ENCODE data around the gene GAS2L1. TPM values are rescaled to one million over a fixed set of nuclear protein-coding genes. Genes with fewer than 3 reads are reported as not detected.
A peak's percentile ranks its signal among the peaks of the same experiment; 100 is the strongest.

GAS2L1 gene
- total RNA-seq, 1 experiment from 2014 or later: 8.0 TPM

- Histone ChIP-seq H3K79me2 (ENCODE audit: insufficient read depth, low read length) (no peaks in the 10 kb centered on the region), H2BK12ac (ENCODE audit: insufficient read length, low read depth, low read length) (no peak overlapping the region), H3K27me3 (ENCODE audit: insufficient read depth, low read length) (no peaks in the 10 kb centered on the region), H3T11ph (ENCODE audit: low read length) (no peak overlapping the region), H2AFZ (ENCODE audit: low read length) (no peak overlapping the region), H2BK5ac (ENCODE audit: insufficient read length, low read length) (no peak overlapping the region), H2BK15ac (ENCODE audit: low read depth, low read length) (no peak overlapping the region), H3K4me1 (ENCODE audit: insufficient read depth, low read length) (no peaks in the 10 kb centered on the region), H3K9ac (ENCODE audit: extremely low read depth, insufficient read length, low read length) (no peak overlapping the region), H3K27ac (ENCODE audit: insufficient read length, low read depth, low read length) (no peak overlapping the region), H3K23me2 (ENCODE audit: insufficient read length, low read depth, low read length, poor library complexity, severe bottlenecking) (no peaks in the 10 kb centered on the region), H4K8ac (replicated peaks; ENCODE audit: insufficient read length, low read depth, low read length) (no peak overlapping the region), H4K5ac (ENCODE audit: insufficient read length, low read depth, low read length) (no peak overlapping the region), H2BK20ac (ENCODE audit: low read depth, low read length, poor library complexity, severe bottlenecking) (no peak overlapping the region), H3K56ac (ENCODE audit: insufficient read length, low read depth, low read length) (no peak overlapping the region), H2BK120ac (ENCODE audit: low read depth, low read length, poor library complexity, severe bottlenecking) (no peak overlapping the region), H3K18ac (ENCODE audit: insufficient read length, low read depth, low read length) (no peak overlapping the region), H3K79me1 (ENCODE audit: insufficient read depth, low read depth, low read length, poor library complexity, severe bottlenecking) (no peaks in the 10 kb centered on the region), H3K14ac (ENCODE audit: insufficient read depth, low read length) (no peak overlapping the region), H3K4ac (ENCODE audit: low read depth, low read length) (no peak overlapping the region), H3K9me3 (ENCODE audit: control insufficient read depth, low read depth, low read length) (no peaks in the 10 kb centered on the region), H3K23ac (ENCODE audit: insufficient read length, low read depth, low read length) (no peak overlapping the region), H2AK5ac (ENCODE audit: insufficient read length, low read length) (no peak overlapping the region), H4K20me1 (ENCODE audit: control insufficient read depth, insufficient read depth, insufficient read length) (no peaks in the 10 kb centered on the region), H3K4me2 (ENCODE audit: insufficient read depth, insufficient read length, low read length) (no peak overlapping the region), H4K91ac (ENCODE audit: insufficient read length, low read depth, low read length) (no peak overlapping the region)
- Mint-ChIP-seq H3K27me3 (ENCODE audit: low read depth) (no peaks in the 10 kb centered on the region; the same call in none of the 2 replicates), H3K27ac (peak overlapping the region in 1 of 3 experiments; percentile 74; a peak in 1 of 7 replicates), H3K4me3 (no peak overlapping the region), H3K36me3 (ENCODE audit: insufficient read depth in 1 of 3, low read depth in 3 of 3) (peaks cover 54 to 78% (median 62%) of the 10 kb centered on the region in 3 experiments), H3K4me1 (peaks cover 3 to 8% of the 10 kb centered on the region in 2 experiments; a peak in 2 of 4 replicates), H3K9me3 (no peaks in the 10 kb centered on the region)
- no peak for DNase-seq
- no peak for TF ChIP-seq CTCF (conservative IDR thresholded peaks at IDR 0.05)
- no CpG with 5 or more reads among the region's 8 CpGs for WGBS (ENCODE audit: extremely low coverage, insufficient read length, low lambda C conversion rate)
These were observed 7.8 kb upstream of the GAS2L1 start for GRCh38 chr22:29298641-29299040.
